ENCODE measurements around the gene SORCS2.

DNA sequence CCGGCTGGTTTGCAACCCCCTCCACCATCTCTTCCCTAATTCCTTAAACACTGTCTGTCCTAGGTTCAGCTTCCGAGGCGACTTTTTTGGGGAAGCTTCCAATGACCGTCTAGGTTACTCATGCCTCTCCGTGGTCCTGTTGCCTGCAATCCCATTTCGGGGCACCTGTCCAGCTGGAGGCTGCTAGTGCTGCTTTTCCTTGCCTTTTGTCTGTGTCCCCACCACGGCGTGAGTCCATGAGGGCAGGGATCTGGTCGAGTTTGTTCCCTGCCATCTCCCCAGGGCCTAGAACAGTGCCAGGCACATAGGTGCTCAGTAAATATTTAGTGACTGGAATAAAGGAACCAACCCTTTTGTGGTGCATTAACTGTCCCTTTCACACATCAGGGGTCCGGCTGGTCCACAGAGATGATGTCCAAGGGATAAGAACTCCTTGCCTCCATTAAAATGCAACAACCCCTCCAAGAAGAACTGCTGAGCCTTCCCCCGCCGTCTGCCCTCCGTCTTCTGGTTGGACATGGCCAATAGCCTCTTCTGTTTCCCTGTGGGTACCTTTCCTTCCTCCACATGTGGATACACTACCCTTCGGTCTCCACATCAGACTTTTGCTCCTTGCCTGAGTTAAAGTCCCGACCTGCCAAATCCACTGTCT is 5.7 kb upstream of the SORCS2 start:
- TF ChIP-seq, protein P1, sequence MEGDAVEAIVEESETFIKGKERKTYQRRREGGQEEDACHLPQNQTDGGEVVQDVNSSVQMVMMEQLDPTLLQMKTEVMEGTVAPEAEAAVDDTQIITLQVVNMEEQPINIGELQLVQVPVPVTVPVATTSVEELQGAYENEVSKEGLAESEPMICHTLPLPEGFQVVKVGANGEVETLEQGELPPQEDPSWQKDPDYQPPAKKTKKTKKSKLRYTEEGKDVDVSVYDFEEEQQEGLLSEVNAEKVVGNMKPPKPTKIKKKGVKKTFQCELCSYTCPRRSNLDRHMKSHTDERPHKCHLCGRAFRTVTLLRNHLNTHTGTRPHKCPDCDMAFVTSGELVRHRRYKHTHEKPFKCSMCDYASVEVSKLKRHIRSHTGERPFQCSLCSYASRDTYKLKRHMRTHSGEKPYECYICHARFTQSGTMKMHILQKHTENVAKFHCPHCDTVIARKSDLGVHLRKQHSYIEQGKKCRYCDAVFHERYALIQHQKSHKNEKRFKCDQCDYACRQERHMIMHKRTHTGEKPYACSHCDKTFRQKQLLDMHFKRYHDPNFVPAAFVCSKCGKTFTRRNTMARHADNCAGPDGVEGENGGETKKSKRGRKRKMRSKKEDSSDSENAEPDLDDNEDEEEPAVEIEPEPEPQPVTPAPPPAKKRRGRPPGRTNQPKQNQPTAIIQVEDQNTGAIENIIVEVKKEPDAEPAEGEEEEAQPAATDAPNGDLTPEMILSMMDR (IDR thresholded peaks at IDR 0.05): no peak
- TF ChIP-seq POLR2A (IDR thresholded peaks at IDR 0.05): no peak
